Colonic mucosa (tissue), 4 donors: Measurements from ENCODE around the gene FKBP2. TPM values are rescaled to one million over a fixed set of nuclear protein-coding genes. Genes with fewer than 3 reads are reported as not detected.

ENCODE experiments used
- DNase-seq: peaks from one replicate; pipeline ENCODE4 v3.0.0-alpha.2; 2020
- H3K27ac ChIP-seq: fragments of 200-600 bp; one replicate; pipeline ENCODE4 v1.8.0; 2021
- H3K27me3 ChIP-seq: fragments of 200-600 bp; one replicate; pipeline ENCODE4 v1.8.0; 2021
- H3K36me3 ChIP-seq: fragments of 200-600 bp; one replicate; pipeline ENCODE4 v1.8.0; 2021
- H3K4me1 ChIP-seq: fragments of 200-600 bp; one replicate; pipeline ENCODE4 v1.8.0; 2021; ENCODE audit warnings: mild to moderate bottlenecking
- H3K4me3 ChIP-seq: fragments of 200-600 bp; one replicate; pipeline ENCODE4 v1.8.0; 2021
- H3K9ac ChIP-seq, 2 donors: one replicate each; pipeline ENCODE4 v1.7.0; 2013; ENCODE audit warnings: control low read depth in 2 of 2, low read depth in 2 of 2, low read length in 2 of 2
- H3K9me3 ChIP-seq: fragments of 200-600 bp; one replicate; pipeline ENCODE4 v1.8.0; 2021
- CTCF ChIP-seq: fragments of 200-600 bp; IDR thresholded peaks from one replicate; pipeline ENCODE4 v1.8.0; 2022; ENCODE audit warnings: antibody characterized with exemption, mild to moderate bottlenecking
- intact Hi-C: fragments of 100-400 bp; cut with DNase I; formaldehyde crosslinking; loops from one replicate; pipeline ENCODE4 v1.14.1; 2022
- total RNA-seq, 2 donors: library from RNA; stranded (reverse); fragmentation: NEBNext Ultra II Directional in 1 of 2; extraction: Animal tissue kit (Norgen Biotek cat#: 25700) in 1 of 2; gene quantifications; one replicate each; pipeline ENCODE4 v1.2.1, GENCODE V29; 2021
- donor health status: healthy.
- donor health status: DM: no; HTN: no; CAD: no.
- donor health status: DM: no; HTN: no; CAD: no.

The FKBP2 gene
- total RNA-seq, 2 donors from 2014 or later: 71.7 to 104 TPM

- Histone ChIP-seq H3K27ac (no peak overlapping the region), H3K9ac (no peak overlapping the region), H3K4me1 (no peaks in the 10 kb centered on the region), H3K9me3 (no peaks in the 10 kb centered on the region), H3K36me3 (peaks cover 31% of the 10 kb centered on the region), H3K4me3 (no peak overlapping the region), H3K27me3 (no peaks in the 10 kb centered on the region)
- intact Hi-C loops: no loop called here
- TF ChIP-seq CTCF: no peak
- no peak for DNase-seq
Measured at GRCh38 chr11:64261556-64262080, 20.7 kb downstream of the FKBP2 start.

GRCh38 chr11:64262271-64263002 is 21.5 kb downstream of the FKBP2 start:
- H3K9me3 ChIP-seq: no peaks in the 10 kb centered on the region
- no peak overlapping the region for H3K9ac ChIP-seq
- TF ChIP-seq CTCF: no peak
- H3K27ac ChIP-seq: no peak overlapping the region
- H3K4me1 ChIP-seq: peaks cover 3% of the 10 kb centered on the region
- intact Hi-C loops: no loop called here
- peaks cover 31% of the 10 kb centered on the region for H3K36me3 ChIP-seq
- no peak for DNase-seq
- H3K27me3 ChIP-seq: no peaks in the 10 kb centered on the region
- no peak overlapping the region for H3K4me3 ChIP-seq

GRCh38 chr11:64263021-64263946 is 22.4 kb downstream of the FKBP2 start:
- Histone ChIP-seq H3K27ac (no peak overlapping the region), H3K27me3 (no peaks in the 10 kb centered on the region), H3K36me3 (peaks cover 31% of the 10 kb centered on the region), H3K9ac (no peak overlapping the region), H3K4me1 (peaks cover 9% of the 10 kb centered on the region), H3K9me3 (no peaks in the 10 kb centered on the region), H3K4me3 (no peak overlapping the region)
- no peak for DNase-seq
- intact Hi-C loops: no loop called here
- no peak for TF ChIP-seq CTCF

- H3K27me3 ChIP-seq: no peaks in the 10 kb centered on the region
- no peaks in the 10 kb centered on the region for H3K9me3 ChIP-seq
- no peak overlapping the region for H3K27ac ChIP-seq
- no peak for DNase-seq
- no peak overlapping the region for H3K9ac ChIP-seq
- peaks cover 27% of the 10 kb centered on the region for H3K36me3 ChIP-seq
- no peak for TF ChIP-seq CTCF
- no peak overlapping the region for H3K4me3 ChIP-seq
- intact Hi-C loops: no loop called here
- H3K4me1 ChIP-seq: peaks cover 15% of the 10 kb centered on the region
Measured at GRCh38 chr11:64263947-64264317, 23.0 kb downstream of the FKBP2 start.

- peaks cover 16% of the 10 kb centered on the region for H3K4me1 ChIP-seq
- H3K27me3 ChIP-seq: no peaks in the 10 kb centered on the region
- no peak for DNase-seq
- peaks cover 22% of the 10 kb centered on the region for H3K36me3 ChIP-seq
- no peak overlapping the region for H3K27ac ChIP-seq
- no peaks in the 10 kb centered on the region for H3K9me3 ChIP-seq
- intact Hi-C loops: no loop called here
- no peak overlapping the region for H3K9ac ChIP-seq
- no peak overlapping the region for H3K4me3 ChIP-seq
- no peak for TF ChIP-seq CTCF
Measured at GRCh38 chr11:64264371-64264852, 23.5 kb downstream of the FKBP2 start.
